Measurements from ENCODE around the gene SCD5.

Gene SCD5

DNA sequence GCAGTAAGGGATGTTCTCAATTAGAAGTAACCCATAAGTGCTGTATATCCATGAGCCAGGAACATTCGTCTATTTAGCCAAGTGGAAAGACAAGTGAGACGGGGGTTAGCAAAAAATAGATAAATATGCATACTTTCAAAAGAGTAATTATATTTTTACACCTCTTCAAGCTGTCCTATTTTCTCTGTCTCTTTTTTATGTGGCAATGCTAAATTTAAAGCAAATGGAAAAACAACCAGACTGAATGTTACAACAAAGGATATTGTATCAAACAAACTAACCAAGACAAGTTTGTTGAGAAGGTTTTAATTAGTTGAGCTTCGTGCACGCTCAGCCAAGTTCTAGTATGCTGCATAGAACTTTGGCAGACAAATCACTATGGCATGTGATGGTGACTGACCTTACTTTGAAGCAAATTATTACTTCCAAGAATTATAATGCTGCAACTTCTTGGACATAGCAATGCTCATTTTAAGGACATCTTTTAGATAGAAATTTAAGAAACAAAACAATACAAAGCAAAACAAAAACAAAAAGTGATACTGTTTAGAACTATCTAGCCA is 175.4 kb downstream of the SCD5 start:
- no peak for DNase-seq

DNA sequence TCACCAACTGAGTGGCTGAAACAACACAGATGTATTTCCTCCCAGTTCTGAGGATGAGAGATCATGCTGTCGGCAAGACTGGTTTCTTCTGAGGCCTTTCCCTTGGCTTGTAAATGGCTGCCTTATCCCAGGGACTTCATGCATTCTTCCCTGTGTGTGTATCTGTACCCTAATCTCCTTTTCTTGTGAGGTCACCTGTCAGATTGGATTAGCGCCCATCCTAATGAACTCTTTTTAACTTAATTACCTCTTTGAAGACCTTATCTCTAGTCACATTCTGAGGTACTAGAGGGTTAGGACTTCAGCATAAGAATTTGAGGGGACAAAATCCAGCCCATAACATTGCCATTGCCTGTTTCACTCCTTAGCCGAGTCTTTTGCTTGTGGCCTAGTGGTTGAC is 177.3 kb downstream of the SCD5 start:
- DNase-seq, result no peak

- DNase-seq, result no peak
These were observed 178.4 kb downstream of the SCD5 start for GRCh38 chr4:82620126-82620735.

GRCh38 chr4:82618103-82618720 is 180.4 kb downstream of the SCD5 start:
- no peak for DNase-seq

GRCh38 chr4:82614838-82615449 is 183.7 kb downstream of the SCD5 start:
- no peak for DNase-seq

GRCh38 chr4:82613121-82613520 is 185.5 kb downstream of the SCD5 start:
- no peak for DNase-seq

DNA sequence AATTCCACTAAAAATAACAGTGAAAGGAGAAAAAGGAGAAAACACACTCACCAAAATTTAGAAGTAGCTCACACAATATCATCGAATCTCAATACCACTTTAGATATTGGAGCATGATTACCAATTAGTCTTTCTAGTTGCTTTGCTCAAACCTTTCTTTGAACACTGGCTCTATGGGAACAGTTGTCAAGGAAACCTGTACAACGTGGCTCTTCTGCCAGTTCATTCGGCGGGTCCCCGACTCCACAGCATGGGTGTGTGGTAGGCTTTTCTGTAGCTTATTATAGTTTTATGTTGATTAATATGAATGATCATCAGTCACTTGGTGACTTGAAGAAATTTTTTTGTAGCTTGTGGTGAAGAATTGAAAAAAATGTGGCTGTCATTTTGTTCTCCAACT is 186.6 kb downstream of the SCD5 start:
- DNase-seq, result no peak

DNA sequence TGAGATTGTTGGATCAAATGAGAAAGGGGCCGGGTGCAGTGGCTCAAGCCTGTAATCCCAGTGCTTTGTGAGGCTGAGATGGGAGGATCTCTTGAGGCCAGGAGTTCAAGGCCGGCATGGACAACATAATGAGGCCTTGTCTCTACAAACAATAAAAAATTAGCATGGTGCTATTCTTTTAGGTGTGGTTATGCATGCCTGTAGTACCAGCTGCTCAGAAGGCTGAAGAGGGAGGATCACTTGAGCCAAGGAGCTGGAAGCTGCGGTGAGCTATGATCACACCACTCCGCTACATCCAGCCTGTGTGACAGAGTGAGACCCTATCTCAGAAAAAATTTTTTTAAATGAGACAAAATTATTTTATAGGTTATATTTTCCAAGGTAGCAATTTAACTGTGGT is 187.1 kb downstream of the SCD5 start:
- no peak for DNase-seq

GRCh38 chr4:82610041-82610440 is 188.6 kb downstream of the SCD5 start:
- DNase-seq, result no peak

GRCh38 chr4:82606622-82607021 is 192.0 kb downstream of the SCD5 start:
- DNase-seq, result no peak

GRCh38 chr4:82604522-82604921 is 194.1 kb downstream of the SCD5 start:
- no peak for DNase-seq

DNA sequence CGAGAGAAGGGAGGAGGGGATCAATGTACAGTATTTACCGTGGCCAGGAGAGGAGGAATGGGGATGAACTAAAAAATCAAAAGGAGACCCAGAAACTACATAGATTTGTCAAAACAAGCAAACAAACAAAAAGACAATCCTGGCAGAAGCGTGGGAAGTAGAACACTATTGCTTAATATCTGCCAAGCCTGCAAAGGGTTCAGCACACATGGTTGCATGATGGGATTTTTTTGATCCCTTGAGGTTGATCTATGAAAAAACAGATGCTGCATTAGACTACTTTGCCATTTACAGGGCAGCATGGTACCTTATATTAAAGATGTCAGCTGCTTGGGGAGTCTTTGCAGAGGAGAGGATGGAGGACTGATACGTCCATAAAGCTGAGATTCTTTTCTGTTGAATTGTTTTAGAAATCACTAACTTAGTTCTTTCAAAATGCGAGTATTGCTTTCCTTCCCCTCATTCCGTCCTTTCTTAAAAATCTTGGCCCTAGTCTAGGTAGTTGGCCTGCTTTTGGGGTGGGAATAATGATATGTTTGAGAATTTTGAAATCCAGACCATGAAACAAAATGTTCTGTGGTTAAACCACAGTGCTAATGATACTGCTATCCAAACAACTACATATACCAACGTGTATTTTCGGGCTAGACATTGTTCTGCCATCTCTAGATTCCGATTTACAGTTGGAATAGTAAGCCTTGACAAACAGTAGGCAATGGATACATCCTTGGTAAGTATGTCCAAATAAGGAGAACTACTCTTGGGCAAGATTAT is 197.2 kb downstream of the SCD5 start:
- DNase-seq, result no peak

DNA sequence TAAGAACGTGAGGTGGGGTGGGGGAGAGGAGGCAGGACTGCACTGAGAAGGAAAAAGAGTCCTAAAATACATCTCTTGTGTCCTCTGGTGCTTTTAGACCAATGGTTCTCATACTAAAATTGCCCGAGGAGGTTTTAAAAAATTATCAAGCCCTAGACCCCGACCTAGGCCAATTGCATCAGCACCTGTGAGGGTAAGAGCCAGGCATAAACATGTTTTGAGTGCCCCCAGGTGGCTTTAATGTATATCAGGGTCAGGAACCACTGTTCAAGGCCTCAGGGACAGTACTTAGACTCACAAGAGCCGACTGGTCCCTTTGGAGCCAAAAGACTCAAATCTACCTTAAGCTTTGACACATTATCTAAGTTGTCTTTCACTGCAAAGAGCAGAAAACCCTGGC is 199.3 kb downstream of the SCD5 start:
- DNase-seq, result no peak

DNA sequence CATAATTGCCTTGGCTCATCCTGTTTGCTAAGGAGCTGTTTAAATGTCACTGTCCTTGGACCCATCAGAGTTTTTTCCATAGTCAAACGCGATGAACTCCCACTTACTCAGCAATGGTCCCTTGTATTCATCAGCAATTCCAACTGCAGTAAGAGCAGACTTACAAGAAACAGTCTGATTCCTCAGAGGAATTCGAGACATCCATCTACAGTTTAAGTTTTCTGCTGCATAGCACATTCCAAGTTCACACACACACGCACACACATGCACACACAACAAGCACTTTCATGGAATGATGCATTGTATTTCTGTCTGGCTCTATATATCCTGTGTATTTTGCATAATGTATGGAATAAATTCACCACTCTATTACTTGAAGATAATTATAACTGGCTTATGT is 204.1 kb downstream of the SCD5 start:
- no peak for DNase-seq

- DNase-seq, result no peak
These were observed 205.2 kb downstream of the SCD5 start for GRCh38 chr4:82593411-82593810.

DNA sequence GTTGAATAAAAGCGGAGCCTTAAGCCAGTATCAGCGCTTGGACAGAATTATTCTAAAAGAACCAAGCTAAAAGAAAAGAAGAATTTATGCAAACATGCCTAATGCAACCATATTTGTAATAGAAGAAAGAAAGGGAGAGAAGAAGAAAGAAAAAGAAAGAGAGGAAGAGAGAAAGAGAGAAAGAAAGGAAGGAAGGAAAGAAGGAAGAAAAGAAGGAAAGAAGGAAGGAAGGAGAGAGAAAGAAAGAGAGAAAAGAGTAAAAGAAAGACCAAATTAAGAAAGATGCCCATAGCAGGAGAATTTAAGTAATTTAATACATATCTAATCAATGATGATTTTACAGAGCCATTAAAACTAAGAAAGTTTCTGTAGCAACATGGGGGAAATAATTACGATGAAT is 206.0 kb downstream of the SCD5 start:
- DNase-seq, result no peak

DNA sequence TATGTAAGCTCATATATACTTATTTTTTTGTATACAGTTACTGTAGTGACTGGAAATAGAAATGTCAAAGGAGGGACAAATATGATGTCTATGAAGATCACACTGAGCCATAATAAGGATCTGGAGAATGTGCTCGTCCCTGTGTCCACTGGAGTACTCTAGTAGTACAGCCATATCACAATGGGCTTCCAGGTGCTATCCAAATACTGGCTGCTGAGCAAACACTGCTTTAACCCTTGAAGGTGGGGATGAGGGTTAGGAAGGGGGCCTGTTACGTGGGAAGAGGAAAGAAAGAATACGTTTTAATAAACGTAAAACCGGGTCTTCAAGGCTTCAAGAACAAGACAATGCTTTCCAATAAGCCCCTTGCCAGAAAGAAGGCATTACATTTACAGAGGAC is 207.0 kb downstream of the SCD5 start:
- DNase-seq, result no peak

DNA sequence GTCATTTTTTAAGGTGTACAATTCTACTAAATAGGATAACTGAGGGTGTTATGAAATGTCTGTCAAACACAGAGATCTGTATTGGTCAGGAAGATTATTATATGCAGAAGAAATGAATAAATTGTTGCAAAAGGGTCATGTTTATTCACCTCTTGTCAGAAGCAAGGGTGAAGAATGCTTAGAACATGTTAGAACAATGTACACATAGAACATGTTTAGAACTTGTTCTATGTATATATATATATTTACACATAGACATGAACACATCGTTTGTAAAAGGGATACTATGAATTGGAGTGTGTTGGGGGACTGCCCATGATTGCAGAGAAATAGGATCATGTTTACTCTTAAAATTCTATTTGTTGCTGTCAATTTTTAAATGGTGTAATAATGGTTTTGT is 208.8 kb downstream of the SCD5 start:
- no peak for DNase-seq

DNA sequence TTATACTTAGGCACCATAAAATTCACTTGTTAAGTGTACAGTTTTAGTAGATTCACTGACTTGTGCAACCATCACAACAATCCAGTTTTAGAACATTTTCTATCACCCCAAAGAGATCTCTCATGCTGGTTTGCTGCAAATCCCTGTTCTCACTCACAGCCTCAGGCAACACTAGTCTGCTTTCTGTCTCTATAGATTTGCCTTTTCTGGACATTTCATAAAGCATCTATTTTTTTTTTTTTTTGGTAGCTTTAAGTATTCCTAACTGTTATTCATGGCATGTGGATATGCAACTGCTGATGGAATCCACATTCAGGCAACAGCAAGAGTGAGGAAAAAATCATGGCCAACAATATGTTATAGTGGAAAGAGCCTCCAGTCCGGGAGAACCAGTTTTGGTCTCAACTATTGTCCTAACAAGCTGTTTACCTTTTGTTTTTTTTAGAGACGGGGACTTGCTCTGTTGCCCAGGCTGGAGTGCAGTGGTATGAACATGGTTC is 209.8 kb downstream of the SCD5 start:
- no peak for DNase-seq

DNA sequence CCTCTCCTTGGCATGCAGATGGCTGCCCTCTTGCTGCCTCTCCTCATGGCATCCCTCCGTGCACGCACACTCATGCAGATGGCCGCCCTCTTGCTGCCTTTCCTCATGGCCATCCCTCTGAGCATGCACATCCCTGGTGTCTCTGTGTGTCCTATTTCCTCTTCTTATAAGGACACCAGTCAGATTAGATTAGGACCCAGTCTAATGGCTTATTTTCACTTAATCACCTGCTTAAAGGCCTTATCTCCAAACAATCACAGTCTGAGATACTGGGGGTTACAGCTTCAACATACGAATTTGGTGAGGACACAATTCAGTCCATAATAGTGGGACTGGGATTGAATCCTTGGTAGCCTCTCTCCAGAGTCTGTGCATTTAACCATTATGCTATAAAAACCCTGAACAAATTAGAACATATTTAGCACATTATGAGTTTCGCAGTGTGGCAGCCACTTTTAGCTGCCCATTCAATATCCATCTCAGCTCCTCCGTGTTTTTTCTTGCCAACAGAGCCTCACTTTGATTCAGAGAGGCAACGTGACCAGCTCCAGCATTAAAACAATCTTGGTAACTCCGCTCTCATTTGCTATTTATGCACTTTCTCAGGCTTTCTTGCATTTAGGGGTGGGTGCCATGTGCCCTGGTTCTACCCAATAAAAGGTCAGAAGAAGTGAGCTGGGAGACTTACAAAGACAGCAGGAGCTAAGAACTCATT is 210.6 kb downstream of the SCD5 start:
- DNase-seq, result no peak

GRCh38 chr4:82585690-82586435 is 212.7 kb downstream of the SCD5 start:
- DNase-seq, result no peak

- no peak for DNase-seq
These were observed 213.7 kb downstream of the SCD5 start for GRCh38 chr4:82584931-82585330.
